GM12892 (cell line): ENCODE data around the gene KLK1.
"Not testable (repeated sequence)": the region's sequence is repeated elsewhere in the genome, so short reads cannot be mapped to it uniquely, and the experiment has no call there.

ENCODE experiments used
- POLR2A ChIP-seq: IDR thresholded peaks from 2 replicates; pipeline ENCODE4 v1.6.1; 2011; ENCODE audit warnings: low read depth, low read length, control low read depth
- POLR2AphosphoS5 ChIP-seq: IDR thresholded peaks from 2 replicates; pipeline ENCODE4 v1.6.1; 2011; ENCODE audit warnings: low read depth, low read length, control low read depth
- TAF1 ChIP-seq: IDR thresholded peaks from 2 replicates; pipeline ENCODE4 v1.6.1; 2011; ENCODE audit warnings: low read depth, mild to moderate bottlenecking, control low read depth, low read length, borderline replicate concordance

- not testable (repeated sequence) for TF ChIP-seq TAF1, POLR2AphosphoS5, POLR2A
Measured at GRCh38 chr19:50772912-50773311, 50.7 kb downstream of the KLK1 start.
